PC-3 (cell line): ENCODE measurements around the gene LYVE1. TPM values are rescaled to one million over a fixed set of nuclear protein-coding genes. Genes with fewer than 3 reads are reported as not detected.

Source experiments
- ATAC-seq: fragments of 200-7000 bp; cut with Tn5 transposase; 2 replicates; pipeline ENCODE4 v1.9.1; 2020; ENCODE audit warnings: mild to moderate bottlenecking, moderate library complexity
- BruUV-seq: library from RNA; stranded (reverse); fragments of 400-500 nt; replicated peaks from 2 replicates; lab custom pipeline; 2021; lab: Mats Ljungman, UMichigan
- CTCF ChIA-PET: fragments of 300-600 bp; sonication (Branson Sonifier 250); formaldehyde crosslinking; loops from one replicate; lab custom pipeline; 2022; ENCODE audit warnings: antibody characterized with exemption; lab: Charles Lee
- POLR2A ChIA-PET: fragments of 300-600 bp; sonication (Branson Sonifier 250); formaldehyde crosslinking; loops from one replicate; lab custom pipeline; 2022; ENCODE audit warnings: antibody characterized with exemption; ENCODE audit not compliant: unreplicated experiment; lab: Charles Lee
- DNase-seq: peaks from one replicate; pipeline ENCODE4 v3.0.0-alpha.2; 2015
- H2AFZ ChIP-seq: fragments of 300-600 bp; sonication (generic); 2 replicates; pipeline ENCODE4 v1.6.0; 2016; ENCODE audit warnings: antibody characterized with exemption, low read length
- H3F3A ChIP-seq: fragments of 300-600 bp; sonication (generic); one replicate; pipeline ENCODE4 v1.6.0; 2017; ENCODE audit warnings: antibody characterized with exemption, low read length, control low read depth, mild to moderate bottlenecking; ENCODE audit not compliant: unreplicated experiment
- H3K27ac ChIP-seq: fragments of 300-600 bp; sonication (generic); 2 replicates; pipeline ENCODE4 v1.5.1; 2016; ENCODE audit warnings: mild to moderate bottlenecking, low read length
- H3K27me3 ChIP-seq: fragments of 300-600 bp; sonication (generic); 2 replicates; pipeline ENCODE4 v1.6.1; 2016; ENCODE audit warnings: low read length, mixed read lengths
- H3K36me3 ChIP-seq: fragments of 300-600 bp; sonication (generic); 2 replicates; pipeline ENCODE4 v1.6.1; 2016; ENCODE audit warnings: low read depth, mixed run types, low read length, mixed read lengths
- H3K4me1 ChIP-seq: fragments of 300-600 bp; sonication (generic); 2 replicates; pipeline ENCODE4 v1.5.1; 2016; ENCODE audit warnings: low read length; ENCODE audit not compliant: insufficient read depth
- H3K4me2 ChIP-seq: fragments of 300-600 bp; sonication (generic); 2 replicates; pipeline ENCODE4 v1.6.0; 2016; ENCODE audit warnings: low read length
- H3K4me3 ChIP-seq: fragments of 300-600 bp; sonication (generic); 2 replicates; pipeline ENCODE4 v1.5.1; 2016; ENCODE audit warnings: mild to moderate bottlenecking, low read length, mixed read lengths
- H3K79me2 ChIP-seq: fragments of 300-600 bp; sonication (generic); 2 replicates; pipeline ENCODE4 v1.6.1; 2017; ENCODE audit warnings: low read length, mixed read lengths
- H3K9ac ChIP-seq: fragments of 300-600 bp; sonication (generic); 2 replicates; pipeline ENCODE4 v1.6.0; 2016; ENCODE audit warnings: mild to moderate bottlenecking, low read length
- H3K9me2 ChIP-seq: fragments of 300-600 bp; sonication (generic); replicated peaks from 2 replicates; pipeline ENCODE4 v1.6.1; 2016; ENCODE audit warnings: mixed run types, low read length, mixed read lengths
- H3K9me3 ChIP-seq: fragments of 300-600 bp; sonication (generic); 2 replicates; pipeline ENCODE4 v1.6.1; 2016; ENCODE audit warnings: low read length, mixed read lengths
- H4K20me1 ChIP-seq: fragments of 300-600 bp; sonication (generic); 2 replicates; pipeline ENCODE4 v1.6.1; 2016; ENCODE audit warnings: low read length, mixed read lengths
- CTCF ChIP-seq: fragments of 300-600 bp; sonication (generic); conservative IDR thresholded peaks from 2 replicates; pipeline ENCODE4 v1.5.1; 2017; ENCODE audit warnings: antibody characterized with exemption, low read depth, mild to moderate bottlenecking, low read length
- EZH2 ChIP-seq: fragments of 300-600 bp; sonication (generic); IDR thresholded peaks from one replicate; pipeline ENCODE4 v1.6.1; 2017; ENCODE audit warnings: antibody characterized with exemption, mild to moderate bottlenecking, low read length; ENCODE audit not compliant: unreplicated experiment
- EZH2phosphoT487 ChIP-seq: fragments of 300-600 bp; sonication (generic); IDR thresholded peaks from 2 replicates; pipeline ENCODE4 v1.6.1; 2018; ENCODE audit warnings: mild to moderate bottlenecking, antibody characterized with exemption, low read length, borderline replicate concordance
- intact Hi-C: fragments of 100-400 bp; cut with micrococcal nuclease; formaldehyde crosslinking; loops from 2 replicates; pipeline ENCODE4 v1.9.0; 2023
- total RNA-seq: library from RNA; depleted of rRNA; stranded (reverse); fragments of >200 nt; gene quantifications from 2 replicates; pipeline ENCODE4 v1.2.3, GENCODE V29; 2014

The LYVE1 gene
- total RNA-seq, 1 experiment from 2014 or later = not detected

- no peak overlapping the region for H3K4me3 ChIP-seq
- no peak overlapping the region for H2AFZ ChIP-seq
- no peaks in the 10 kb centered on the region for H3K36me3 ChIP-seq
- no peak overlapping the region for H3K9ac ChIP-seq
- H3K79me2 ChIP-seq = no peaks in the 10 kb centered on the region
- intact Hi-C loops = no loop called here
- no peak for TF ChIP-seq EZH2phosphoT487
- no peak for TF ChIP-seq EZH2
- TF ChIP-seq CTCF = no peak
- H3K4me2 ChIP-seq = no peak overlapping the region
- no peaks in the 10 kb centered on the region for H3K9me3 ChIP-seq
- BruUV-seq = no TSS peak
- no peaks in the 10 kb centered on the region for H3K4me1 ChIP-seq
- no peaks in the 10 kb centered on the region for H3K27me3 ChIP-seq
- no peak for ATAC-seq
- ChIA-PET CTCF (no interaction called here), POLR2A (no interaction called here)
- no peak for DNase-seq
- no peak overlapping the region for H3K27ac ChIP-seq
- H3K9me2 ChIP-seq = no peaks in the 10 kb centered on the region
- no peaks in the 10 kb centered on the region for H3F3A ChIP-seq
- no peaks in the 10 kb centered on the region for H4K20me1 ChIP-seq
Measured at GRCh38 chr11:10600570-10601248, 32.2 kb upstream of the LYVE1 start.

DNA sequence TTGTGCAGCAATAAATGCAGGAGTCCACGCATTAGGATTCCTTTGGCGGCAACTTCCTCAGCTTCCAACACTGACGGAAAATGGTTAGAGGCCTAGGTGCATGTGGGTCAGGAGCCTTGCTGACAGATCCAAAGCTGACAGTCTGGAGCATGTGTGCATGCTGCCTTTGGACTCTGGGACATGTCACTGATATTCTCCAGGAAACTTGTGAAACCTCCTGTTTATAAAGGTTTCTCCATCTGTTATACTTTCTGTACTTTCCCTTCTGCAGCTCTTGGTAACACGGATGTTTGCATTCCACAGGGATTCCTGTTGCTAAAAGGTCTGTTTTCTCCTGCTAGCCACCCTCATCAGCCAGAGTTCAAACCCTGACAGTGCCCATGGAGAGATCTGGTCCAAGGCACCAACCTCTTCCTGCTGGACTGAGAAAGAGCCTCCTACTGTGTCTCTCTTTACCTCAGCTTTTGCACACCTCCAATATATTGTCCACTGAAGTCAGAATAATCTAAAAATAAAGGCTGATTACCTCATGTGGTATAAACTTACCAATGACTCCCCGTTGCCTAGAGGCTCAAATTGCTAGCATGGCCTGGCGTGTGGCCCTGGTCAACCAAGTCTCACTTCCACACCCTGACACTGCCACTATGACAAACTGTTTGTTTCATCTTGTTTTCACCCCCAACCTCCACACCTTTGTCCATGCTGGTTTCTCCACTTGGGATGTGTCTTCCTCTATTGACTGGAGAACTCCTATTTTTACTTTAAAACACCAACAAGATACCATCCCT lies 31.1 kb upstream of the LYVE1 start:
- Histone ChIP-seq H3K4me1 (peaks cover 5% of the 10 kb centered on the region), H3F3A (no peaks in the 10 kb centered on the region), H3K4me2 (no peak overlapping the region), H3K36me3 (no peaks in the 10 kb centered on the region), H3K79me2 (no peaks in the 10 kb centered on the region), H3K27ac (no peak overlapping the region), H3K9me3 (no peaks in the 10 kb centered on the region), H3K9ac (no peak overlapping the region), H3K4me3 (no peak overlapping the region), H3K9me2 (no peaks in the 10 kb centered on the region), H4K20me1 (no peaks in the 10 kb centered on the region), H3K27me3 (no peaks in the 10 kb centered on the region), H2AFZ (no peak overlapping the region)
- BruUV-seq = no TSS peak
- ATAC-seq = no peak
- POLR2A ChIA-PET = no interaction called here
- DNase-seq = no peak
- no peak for TF ChIP-seq EZH2
- CTCF ChIA-PET = no interaction called here
- intact Hi-C loops = no loop called here

DNA sequence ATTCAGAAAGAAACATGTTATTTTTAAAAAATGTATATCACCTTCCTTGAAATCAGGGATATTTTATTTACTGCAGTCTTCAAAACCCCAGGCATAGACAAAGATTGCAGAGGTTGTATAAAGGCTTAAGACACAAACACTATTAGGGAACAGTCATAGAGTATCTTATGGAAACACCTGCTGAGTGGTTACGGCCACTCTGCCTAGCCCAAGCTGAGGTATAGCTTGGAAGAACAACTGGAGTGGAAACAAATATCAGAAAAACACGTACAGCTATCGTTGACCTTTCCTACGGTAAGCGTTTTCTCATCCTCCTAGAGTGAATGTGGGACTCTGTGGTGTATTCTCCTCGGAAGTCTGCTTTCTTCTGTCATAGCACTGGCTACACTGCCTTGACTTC lies 30.4 kb upstream of the LYVE1 start:
- Histone ChIP-seq H3K4me3 (no peak overlapping the region), H3K4me1 (peaks cover 13% of the 10 kb centered on the region), H3K9me3 (no peaks in the 10 kb centered on the region), H3K27ac (no peak overlapping the region), H3K9ac (no peak overlapping the region), H3K79me2 (no peaks in the 10 kb centered on the region), H2AFZ (no peak overlapping the region), H3F3A (no peaks in the 10 kb centered on the region), H3K9me2 (no peaks in the 10 kb centered on the region), H3K27me3 (no peaks in the 10 kb centered on the region), H4K20me1 (no peaks in the 10 kb centered on the region), H3K4me2 (no peak overlapping the region), H3K36me3 (no peaks in the 10 kb centered on the region)
- no TSS peak for BruUV-seq
- intact Hi-C loops = no loop called here
- TF ChIP-seq EZH2 = no peak
- ChIA-PET POLR2A (no interaction called here), CTCF (no interaction called here)
- DNase-seq = no peak
- no peak for ATAC-seq
